Measurements from ENCODE around the gene TRIM26. TPM values are rescaled to one million over a fixed set of nuclear protein-coding genes. Genes with fewer than 3 reads are reported as not detected.

The TRIM26 gene
- total and polyA plus RNA-seq, 2 donors (not counting 1 experiment from before 2014, with no cell fraction given) = 49.5 to 73.2 TPM

DNA sequence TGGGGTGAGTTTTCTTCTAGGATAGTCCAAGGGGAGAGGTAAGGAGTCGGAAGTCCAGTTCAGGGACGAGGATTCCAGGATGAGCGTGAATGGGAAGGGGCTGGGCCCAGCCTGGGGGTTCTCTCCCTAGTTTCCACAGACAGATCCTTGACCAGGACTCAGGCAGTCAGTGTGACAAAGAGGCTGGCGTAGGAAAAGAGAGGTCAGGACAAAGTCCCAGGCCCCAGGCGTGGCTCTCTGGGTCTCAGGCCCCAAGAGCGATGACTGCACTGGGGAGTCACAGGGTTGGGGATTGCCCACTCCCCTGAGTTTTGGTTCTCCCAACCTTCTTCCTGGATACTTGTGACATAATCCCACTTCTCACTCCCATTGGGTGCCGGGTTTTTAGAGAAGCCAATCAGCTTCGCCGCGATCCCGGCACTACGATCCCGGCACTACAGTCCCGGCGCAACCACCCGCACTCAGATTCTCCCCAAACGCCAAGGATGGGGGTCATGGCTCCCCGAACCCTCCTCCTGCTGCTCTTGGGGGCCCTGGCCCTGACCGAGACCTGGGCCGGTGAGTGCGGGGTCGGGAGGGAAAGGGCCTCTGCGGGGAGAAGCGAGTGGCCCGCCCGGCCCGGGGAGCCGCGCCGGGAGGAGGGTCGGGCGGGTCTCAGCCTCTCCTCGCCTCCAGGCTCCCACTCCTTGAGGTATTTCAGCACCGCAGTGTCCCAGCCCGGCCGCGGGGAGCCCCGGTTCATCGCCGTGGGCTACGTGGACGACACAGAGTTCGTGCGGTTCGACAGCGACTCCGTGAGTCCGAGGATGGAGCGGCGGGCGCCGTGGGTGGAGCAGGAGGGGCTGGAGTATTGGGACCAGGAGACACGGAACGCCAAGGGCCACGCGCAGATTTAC, 46.2 kb upstream of the TRIM26 start:
- ChIA-PET CTCF (interaction anchor here (1.0 to 1.7 kb wide), 2 partner anchors 21 to 41 kb away, joined by 4 to 7 read pairs; no protein-coding TSS in a partner anchor), POLR2A (interaction anchor here (1.0 kb wide), 2 partner anchors 46 to 67 kb away, joined by 4 to 5 read pairs; partner anchors contain the start of genes TRIM26 and TRIM39)
- 4% methylated on average over 56 of the region's 56 CpGs for WGBS (ENCODE audit: insufficient coverage)
- peak overlapping the region; percentile 89 for H3K9ac ChIP-seq (ENCODE audit: low read length)
- H3K4me1 ChIP-seq (ENCODE audit: control insufficient read depth in 2 of 2, insufficient read depth in 2 of 2, low read length in 2 of 2) = peaks cover 19 to 27% of the 10 kb centered on the region in 2 donors
- H3K27me3 Mint-ChIP-seq = no peaks in the 10 kb centered on the region
- H4K20me1 ChIP-seq (ENCODE audit: control insufficient read depth, insufficient read depth, low read length, poor library complexity, severe bottlenecking) = no peaks in the 10 kb centered on the region
- peak; percentile 94 for DNase-seq
- intact Hi-C loops (cut with micrococcal nuclease) = loop anchor here (1.0 to 2.0 kb wide), 3 partner anchors 47 to 157 kb away; partner anchors contain the start of genes RPP21 and TRIM26
- peak overlapping the region; percentile 98 for H3K27ac Mint-ChIP-seq
- H3K79me2 ChIP-seq (ENCODE audit: control insufficient read depth, insufficient read depth, low read length) = peaks cover 20% of the 10 kb centered on the region
- H3K36me3 ChIP-seq (replicated peaks in 1 of 2; ENCODE audit: control extremely low read depth in 1 of 2, control insufficient read depth in 1 of 2, extremely low read depth in 1 of 2, insufficient read depth in 2 of 2, low read length in 1 of 2) = peaks cover 0 to 32% of the 10 kb centered on the region in 2 experiments
- H3K4me3 ChIP-seq (ENCODE audit: control extremely low read depth in 1 of 5, extremely low read depth in 1 of 5, insufficient read depth in 1 of 5, low read depth in 2 of 5, low read length in 4 of 5) = peak overlapping the region; percentile 25 to 100 (median 84)
- no peaks in the 10 kb centered on the region for H3K9me3 ChIP-seq (ENCODE audit: control extremely low read depth in 1 of 3, control insufficient read depth in 2 of 3, insufficient read depth in 1 of 3, low read length in 2 of 3)
- H3K4me1 Mint-ChIP-seq = peaks cover 32% of the 10 kb centered on the region
- no peaks in the 10 kb centered on the region for H3K27me3 ChIP-seq (replicated peaks in 1 of 4; ENCODE audit: control extremely low read depth in 1 of 4, control insufficient read depth in 3 of 4, insufficient read depth in 4 of 4, low read length in 3 of 4)
- H2AFZ ChIP-seq (ENCODE audit: insufficient read depth, low read depth, low read length, poor library complexity, severe bottlenecking) = peak overlapping the region; percentile 74
- peak overlapping the region; percentile 71 for H3K4me2 ChIP-seq (replicated peaks; ENCODE audit: low read depth, low read length, poor library complexity, severe bottlenecking)
- H3K27ac ChIP-seq (ENCODE audit: low read length in 2 of 2) = peak overlapping the region; percentile 93 to 98
- no peaks in the 10 kb centered on the region for H3K9me3 Mint-ChIP-seq (ENCODE audit: insufficient read depth)
- peak; percentile 96 for ATAC-seq (ENCODE audit: low read depth)
- TF ChIP-seq EZH2 (IDR thresholded peaks at IDR 0.05; ENCODE audit: borderline replicate concordance, insufficient read depth, low read depth, low read length, poor library complexity, severe bottlenecking) = no peak
- TF ChIP-seq, protein P1, sequence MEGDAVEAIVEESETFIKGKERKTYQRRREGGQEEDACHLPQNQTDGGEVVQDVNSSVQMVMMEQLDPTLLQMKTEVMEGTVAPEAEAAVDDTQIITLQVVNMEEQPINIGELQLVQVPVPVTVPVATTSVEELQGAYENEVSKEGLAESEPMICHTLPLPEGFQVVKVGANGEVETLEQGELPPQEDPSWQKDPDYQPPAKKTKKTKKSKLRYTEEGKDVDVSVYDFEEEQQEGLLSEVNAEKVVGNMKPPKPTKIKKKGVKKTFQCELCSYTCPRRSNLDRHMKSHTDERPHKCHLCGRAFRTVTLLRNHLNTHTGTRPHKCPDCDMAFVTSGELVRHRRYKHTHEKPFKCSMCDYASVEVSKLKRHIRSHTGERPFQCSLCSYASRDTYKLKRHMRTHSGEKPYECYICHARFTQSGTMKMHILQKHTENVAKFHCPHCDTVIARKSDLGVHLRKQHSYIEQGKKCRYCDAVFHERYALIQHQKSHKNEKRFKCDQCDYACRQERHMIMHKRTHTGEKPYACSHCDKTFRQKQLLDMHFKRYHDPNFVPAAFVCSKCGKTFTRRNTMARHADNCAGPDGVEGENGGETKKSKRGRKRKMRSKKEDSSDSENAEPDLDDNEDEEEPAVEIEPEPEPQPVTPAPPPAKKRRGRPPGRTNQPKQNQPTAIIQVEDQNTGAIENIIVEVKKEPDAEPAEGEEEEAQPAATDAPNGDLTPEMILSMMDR (IDR thresholded peaks at IDR 0.05) = peak; percentile 41
- peak overlapping the region; percentile 99 for H3K4me3 Mint-ChIP-seq

All from B cell (primary cell).